PC-3 (cell line): ENCODE measurements around the gene C12orf75. TPM values are rescaled to one million over a fixed set of nuclear protein-coding genes. Genes with fewer than 3 reads are reported as not detected.

Experiments used
- ATAC-seq: fragments of 200-7000 bp; cut with Tn5 transposase; 2 replicates; pipeline ENCODE4 v1.9.1; 2020; ENCODE audit warnings: mild to moderate bottlenecking, moderate library complexity
- BruUV-seq: library from RNA; stranded (reverse); fragments of 400-500 nt; replicated peaks from 2 replicates; lab custom pipeline; 2021; lab: Mats Ljungman, UMichigan
- CTCF ChIA-PET: fragments of 300-600 bp; sonication (Branson Sonifier 250); formaldehyde crosslinking; loops from one replicate; lab custom pipeline; 2022; ENCODE audit warnings: antibody characterized with exemption; lab: Charles Lee
- POLR2A ChIA-PET: fragments of 300-600 bp; sonication (Branson Sonifier 250); formaldehyde crosslinking; loops from one replicate; lab custom pipeline; 2022; ENCODE audit warnings: antibody characterized with exemption; ENCODE audit not compliant: unreplicated experiment; lab: Charles Lee
- DNase-seq: peaks from one replicate; pipeline ENCODE4 v3.0.0-alpha.2; 2015
- H2AFZ ChIP-seq: fragments of 300-600 bp; sonication (generic); 2 replicates; pipeline ENCODE4 v1.6.0; 2016; ENCODE audit warnings: antibody characterized with exemption, low read length
- H3F3A ChIP-seq: fragments of 300-600 bp; sonication (generic); one replicate; pipeline ENCODE4 v1.6.0; 2017; ENCODE audit warnings: antibody characterized with exemption, low read length, control low read depth, mild to moderate bottlenecking; ENCODE audit not compliant: unreplicated experiment
- H3K27ac ChIP-seq: fragments of 300-600 bp; sonication (generic); 2 replicates; pipeline ENCODE4 v1.5.1; 2016; ENCODE audit warnings: mild to moderate bottlenecking, low read length
- H3K27me3 ChIP-seq: fragments of 300-600 bp; sonication (generic); 2 replicates; pipeline ENCODE4 v1.6.1; 2016; ENCODE audit warnings: low read length, mixed read lengths
- H3K36me3 ChIP-seq: fragments of 300-600 bp; sonication (generic); 2 replicates; pipeline ENCODE4 v1.6.1; 2016; ENCODE audit warnings: low read depth, mixed run types, low read length, mixed read lengths
- H3K4me1 ChIP-seq: fragments of 300-600 bp; sonication (generic); 2 replicates; pipeline ENCODE4 v1.5.1; 2016; ENCODE audit warnings: low read length; ENCODE audit not compliant: insufficient read depth
- H3K4me2 ChIP-seq: fragments of 300-600 bp; sonication (generic); 2 replicates; pipeline ENCODE4 v1.6.0; 2016; ENCODE audit warnings: low read length
- H3K4me3 ChIP-seq: fragments of 300-600 bp; sonication (generic); 2 replicates; pipeline ENCODE4 v1.5.1; 2016; ENCODE audit warnings: mild to moderate bottlenecking, low read length, mixed read lengths
- H3K79me2 ChIP-seq: fragments of 300-600 bp; sonication (generic); 2 replicates; pipeline ENCODE4 v1.6.1; 2017; ENCODE audit warnings: low read length, mixed read lengths
- H3K9ac ChIP-seq: fragments of 300-600 bp; sonication (generic); 2 replicates; pipeline ENCODE4 v1.6.0; 2016; ENCODE audit warnings: mild to moderate bottlenecking, low read length
- H3K9me2 ChIP-seq: fragments of 300-600 bp; sonication (generic); replicated peaks from 2 replicates; pipeline ENCODE4 v1.6.1; 2016; ENCODE audit warnings: mixed run types, low read length, mixed read lengths
- H3K9me3 ChIP-seq: fragments of 300-600 bp; sonication (generic); 2 replicates; pipeline ENCODE4 v1.6.1; 2016; ENCODE audit warnings: low read length, mixed read lengths
- H4K20me1 ChIP-seq: fragments of 300-600 bp; sonication (generic); 2 replicates; pipeline ENCODE4 v1.6.1; 2016; ENCODE audit warnings: low read length, mixed read lengths
- CTCF ChIP-seq: fragments of 300-600 bp; sonication (generic); conservative IDR thresholded peaks from 2 replicates; pipeline ENCODE4 v1.5.1; 2017; ENCODE audit warnings: antibody characterized with exemption, low read depth, mild to moderate bottlenecking, low read length
- EZH2 ChIP-seq: fragments of 300-600 bp; sonication (generic); IDR thresholded peaks from one replicate; pipeline ENCODE4 v1.6.1; 2017; ENCODE audit warnings: antibody characterized with exemption, mild to moderate bottlenecking, low read length; ENCODE audit not compliant: unreplicated experiment
- EZH2phosphoT487 ChIP-seq: fragments of 300-600 bp; sonication (generic); IDR thresholded peaks from 2 replicates; pipeline ENCODE4 v1.6.1; 2018; ENCODE audit warnings: mild to moderate bottlenecking, antibody characterized with exemption, low read length, borderline replicate concordance
- intact Hi-C: fragments of 100-400 bp; cut with micrococcal nuclease; formaldehyde crosslinking; loops from 2 replicates; pipeline ENCODE4 v1.9.0; 2023
- total RNA-seq: library from RNA; depleted of rRNA; stranded (reverse); fragments of >200 nt; gene quantifications from 2 replicates; pipeline ENCODE4 v1.2.3, GENCODE V29; 2014

C12orf75 gene
- total RNA-seq, 1 experiment from 2014 or later = 144 TPM

DNA sequence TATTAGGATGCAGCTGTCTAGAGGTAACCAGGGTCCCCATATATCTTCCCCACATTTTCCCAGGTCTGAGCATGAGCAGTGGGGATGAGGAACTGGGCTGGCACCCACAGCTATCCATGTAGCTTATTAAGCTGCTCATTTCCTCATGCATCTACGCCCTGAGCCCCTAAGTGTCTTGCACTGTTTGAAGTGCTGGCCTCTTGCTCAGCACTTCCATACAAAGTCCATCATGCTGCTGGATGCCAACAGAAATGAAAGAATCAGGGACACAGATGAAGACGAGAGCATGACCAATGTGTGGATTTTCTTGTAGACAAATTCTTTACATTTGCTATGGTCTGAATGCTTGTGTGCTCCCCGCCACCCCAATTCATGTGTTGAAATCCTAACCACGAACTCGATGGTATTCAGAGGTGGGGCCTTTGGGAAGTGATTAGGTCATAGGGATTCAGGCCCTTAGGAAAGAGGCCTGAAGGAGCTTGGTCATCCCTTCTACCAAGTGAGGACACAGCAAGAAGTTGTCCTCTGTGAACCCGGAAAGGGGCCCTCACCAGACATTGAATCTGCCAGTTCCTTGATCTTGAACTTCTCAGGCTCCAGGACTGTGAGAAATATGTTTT is 54.5 kb downstream of the C12orf75 start:
- Histone ChIP-seq H3K9me2 (no peaks in the 10 kb centered on the region), H2AFZ (no peak overlapping the region), H3K27me3 (no peaks in the 10 kb centered on the region), H3K79me2 (no peaks in the 10 kb centered on the region), H3F3A (no peaks in the 10 kb centered on the region), H4K20me1 (no peaks in the 10 kb centered on the region), H3K36me3 (no peaks in the 10 kb centered on the region), H3K4me2 (no peak overlapping the region), H3K9ac (no peak overlapping the region), H3K4me3 (no peak overlapping the region), H3K27ac (no peak overlapping the region), H3K9me3 (no peaks in the 10 kb centered on the region), H3K4me1 (peaks cover 8% of the 10 kb centered on the region)
- DNase-seq (no peak), ATAC-seq (no peak)
- intact Hi-C loops = loop anchor here (5.0 kb wide), 1 partner anchor 278 kb away; the partner anchor contains the start of gene WASHC4
- CTCF ChIA-PET = no interaction called here
- POLR2A ChIA-PET = no interaction called here
- BruUV-seq = no TSS peak
- TF ChIP-seq CTCF (no peak), EZH2phosphoT487 (no peak), EZH2 (no peak)

- Histone ChIP-seq H3K27ac (no peak overlapping the region), H2AFZ (no peak overlapping the region), H3K4me1 (peaks cover 8% of the 10 kb centered on the region), H4K20me1 (no peaks in the 10 kb centered on the region), H3K4me2 (no peak overlapping the region), H3K27me3 (no peaks in the 10 kb centered on the region), H3K9me2 (no peaks in the 10 kb centered on the region), H3K4me3 (no peak overlapping the region), H3K36me3 (no peaks in the 10 kb centered on the region), H3K9ac (no peak overlapping the region), H3K79me2 (no peaks in the 10 kb centered on the region), H3F3A (no peaks in the 10 kb centered on the region), H3K9me3 (no peaks in the 10 kb centered on the region)
- intact Hi-C loops = no loop called here
- DNase-seq (no peak), ATAC-seq (no peak)
- POLR2A ChIA-PET = no interaction called here
- TF ChIP-seq EZH2phosphoT487 (no peak), EZH2 (no peak), CTCF (no peak)
- BruUV-seq = no TSS peak
- CTCF ChIA-PET = no interaction called here
These were observed 55.9 kb downstream of the C12orf75 start for GRCh38 chr12:105386431-105386830.

DNA sequence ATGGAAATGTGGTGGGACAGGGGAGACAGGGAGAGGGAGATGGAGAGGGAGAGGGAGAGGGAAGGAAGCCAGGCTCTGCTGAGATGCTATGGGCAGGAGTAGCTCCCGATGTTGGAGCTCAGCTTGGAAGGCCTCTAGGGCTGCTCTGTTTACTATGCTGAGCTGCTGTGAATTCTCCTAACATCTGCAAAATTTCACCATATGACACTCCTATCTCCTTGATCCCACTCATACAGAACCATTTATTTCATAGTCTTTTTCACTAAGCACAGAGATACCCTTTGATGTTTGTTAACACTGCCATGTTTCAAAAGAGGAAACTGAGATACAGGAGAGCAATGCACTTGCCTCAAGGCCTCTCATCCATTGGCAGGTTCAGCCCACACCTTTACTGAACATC is 60.7 kb downstream of the C12orf75 start:
- Histone ChIP-seq H3K36me3 (no peaks in the 10 kb centered on the region), H3K4me3 (no peak overlapping the region), H3K9me2 (no peaks in the 10 kb centered on the region), H4K20me1 (no peaks in the 10 kb centered on the region), H3K79me2 (no peaks in the 10 kb centered on the region), H2AFZ (no peak overlapping the region), H3K9me3 (no peaks in the 10 kb centered on the region), H3K9ac (no peak overlapping the region), H3K4me1 (no peaks in the 10 kb centered on the region), H3K4me2 (no peak overlapping the region), H3K27ac (no peak overlapping the region), H3F3A (no peaks in the 10 kb centered on the region), H3K27me3 (no peaks in the 10 kb centered on the region)
- no peak for DNase-seq
- intact Hi-C loops = no loop called here
- no peak for ATAC-seq
- BruUV-seq = no TSS peak
- no peak for TF ChIP-seq CTCF
- no peak for TF ChIP-seq EZH2phosphoT487
- TF ChIP-seq EZH2 = no peak
- POLR2A ChIA-PET = no interaction called here
- CTCF ChIA-PET = no interaction called here
